Measurements from ENCODE around the gene PPBP.
A peak's percentile ranks its signal among the peaks of the same experiment; 100 is the strongest.

The PPBP gene

GRCh38 chr4:73948291-73948690 lies 39.7 kb downstream of the PPBP start:
- Histone ChIP-seq H2BK5ac (ENCODE audit: low read depth, low read length, poor library complexity, severe bottlenecking) (no peak overlapping the region), H3K14ac (ENCODE audit: low read length in 2 of 2) (no peak overlapping the region), H3K18ac (ENCODE audit: low read depth in 1 of 2, low read length in 2 of 2) (no peak overlapping the region), H3K9ac (ENCODE audit: low read length) (no peak overlapping the region), H3K23ac (ENCODE audit: low read length in 2 of 2) (no peak overlapping the region), H3K4me1 (ENCODE audit: control insufficient read depth, insufficient read depth, low read depth, low read length) (peaks cover 6% of the 10 kb centered on the region), H3K36me3 (ENCODE audit: control insufficient read depth in 1 of 2, insufficient read depth in 2 of 2, low read depth in 1 of 2, low read length in 2 of 2) (no peaks in the 10 kb centered on the region), H3K27me3 (ENCODE audit: control insufficient read depth in 1 of 2, insufficient read depth in 1 of 2, low read length in 2 of 2) (peaks cover 0 to 18% of the 10 kb centered on the region in 2 experiments), H2AFZ (ENCODE audit: low read depth, low read length) (no peak overlapping the region), H3K9me3 (ENCODE audit: control insufficient read depth, low read length) (no peaks in the 10 kb centered on the region), H3K4ac (ENCODE audit: low read depth in 1 of 2, low read length in 2 of 2) (no peak overlapping the region), H2BK12ac (ENCODE audit: low read length in 2 of 2) (no peak overlapping the region), H3K27ac (ENCODE audit: low read length, poor library complexity, severe bottlenecking) (no peak overlapping the region), H2BK15ac (ENCODE audit: low read depth, poor library complexity, severe bottlenecking) (no peak overlapping the region), H3K79me1 (replicated peaks; ENCODE audit: low read length, poor library complexity, severe bottlenecking) (no peaks in the 10 kb centered on the region), H3K4me3 (ENCODE audit: insufficient read depth in 1 of 2, low read depth in 1 of 2, low read length in 2 of 2) (no peak overlapping the region), H4K8ac (ENCODE audit: low read length) (no peak overlapping the region), H2AK5ac (ENCODE audit: low read length, severe bottlenecking) (no peak overlapping the region), H2BK120ac (ENCODE audit: low read depth, low read length) (no peak overlapping the region), H3K4me2 (ENCODE audit: low read length, poor library complexity, severe bottlenecking) (no peak overlapping the region), H4K91ac (ENCODE audit: low read length) (no peak overlapping the region)
- DNase-seq: no peak
- WGBS: no CpG with 5 or more reads among the region's 1 CpG

GRCh38 chr4:73947239-73947985 lies 40.6 kb downstream of the PPBP start:
- H3K4me2 ChIP-seq (ENCODE audit: low read length, poor library complexity, severe bottlenecking): no peak overlapping the region
- H3K27ac ChIP-seq (ENCODE audit: low read length, poor library complexity, severe bottlenecking): no peak overlapping the region
- 94% methylated on average over 2 of the region's 3 CpGs for WGBS
- no peak overlapping the region for H4K91ac ChIP-seq (ENCODE audit: low read length)
- H4K8ac ChIP-seq (ENCODE audit: low read length): no peak overlapping the region
- H3K4me1 ChIP-seq (ENCODE audit: control insufficient read depth, insufficient read depth, low read depth, low read length): peaks cover 6% of the 10 kb centered on the region
- no peak overlapping the region for H2BK12ac ChIP-seq (ENCODE audit: low read length in 2 of 2)
- no peaks in the 10 kb centered on the region for H3K36me3 ChIP-seq (ENCODE audit: control insufficient read depth in 1 of 2, insufficient read depth in 2 of 2, low read depth in 1 of 2, low read length in 2 of 2)
- no peak overlapping the region for H3K4me3 ChIP-seq (ENCODE audit: insufficient read depth in 1 of 2, low read depth in 1 of 2, low read length in 2 of 2)
- H2AK5ac ChIP-seq (ENCODE audit: low read length, severe bottlenecking): no peak overlapping the region
- H3K27me3 ChIP-seq (ENCODE audit: control insufficient read depth in 1 of 2, insufficient read depth in 1 of 2, low read length in 2 of 2): peaks cover 0 to 24% of the 10 kb centered on the region in 2 experiments
- H3K79me1 ChIP-seq (replicated peaks; ENCODE audit: low read length, poor library complexity, severe bottlenecking): no peaks in the 10 kb centered on the region
- no peak overlapping the region for H3K18ac ChIP-seq (ENCODE audit: low read depth in 1 of 2, low read length in 2 of 2)
- no peak overlapping the region for H3K23ac ChIP-seq (ENCODE audit: low read length in 2 of 2)
- H2BK120ac ChIP-seq (ENCODE audit: low read depth, low read length): no peak overlapping the region
- no peak overlapping the region for H2AFZ ChIP-seq (ENCODE audit: low read depth, low read length)
- no peak overlapping the region for H3K9ac ChIP-seq (ENCODE audit: low read length)
- no peak overlapping the region for H3K14ac ChIP-seq (ENCODE audit: low read length in 2 of 2)
- no peak overlapping the region for H3K4ac ChIP-seq (ENCODE audit: low read depth in 1 of 2, low read length in 2 of 2)
- no peak overlapping the region for H2BK5ac ChIP-seq (ENCODE audit: low read depth, low read length, poor library complexity, severe bottlenecking)
- no peaks in the 10 kb centered on the region for H3K9me3 ChIP-seq (ENCODE audit: control insufficient read depth, low read length)
- DNase-seq: no peak
- no peak overlapping the region for H2BK15ac ChIP-seq (ENCODE audit: low read depth, poor library complexity, severe bottlenecking)

GRCh38 chr4:73945674-73946449 lies 42.1 kb downstream of the PPBP start:
- no peak overlapping the region for H3K4me3 ChIP-seq (ENCODE audit: insufficient read depth in 1 of 2, low read depth in 1 of 2, low read length in 2 of 2)
- WGBS: 100% methylated on average over 2 of the region's 3 CpGs
- no peak overlapping the region for H3K14ac ChIP-seq (ENCODE audit: low read length in 2 of 2)
- H3K23ac ChIP-seq (ENCODE audit: low read length in 2 of 2): no peak overlapping the region
- H3K27me3 ChIP-seq (ENCODE audit: control insufficient read depth in 1 of 2, insufficient read depth in 1 of 2, low read length in 2 of 2): peaks cover 0 to 24% of the 10 kb centered on the region in 2 experiments
- H4K8ac ChIP-seq (ENCODE audit: low read length): no peak overlapping the region
- H3K79me1 ChIP-seq (replicated peaks; ENCODE audit: low read length, poor library complexity, severe bottlenecking): no peaks in the 10 kb centered on the region
- H2BK5ac ChIP-seq (ENCODE audit: low read depth, low read length, poor library complexity, severe bottlenecking): no peak overlapping the region
- H3K4me2 ChIP-seq (ENCODE audit: low read length, poor library complexity, severe bottlenecking): no peak overlapping the region
- H3K36me3 ChIP-seq (ENCODE audit: control insufficient read depth in 1 of 2, insufficient read depth in 2 of 2, low read depth in 1 of 2, low read length in 2 of 2): no peaks in the 10 kb centered on the region
- peaks cover 6% of the 10 kb centered on the region for H3K4me1 ChIP-seq (ENCODE audit: control insufficient read depth, insufficient read depth, low read depth, low read length)
- no peak overlapping the region for H3K4ac ChIP-seq (ENCODE audit: low read depth in 1 of 2, low read length in 2 of 2)
- no peaks in the 10 kb centered on the region for H3K9me3 ChIP-seq (ENCODE audit: control insufficient read depth, low read length)
- no peak overlapping the region for H3K27ac ChIP-seq (ENCODE audit: low read length, poor library complexity, severe bottlenecking)
- no peak overlapping the region for H2BK15ac ChIP-seq (ENCODE audit: low read depth, poor library complexity, severe bottlenecking)
- DNase-seq: no peak
- H2BK12ac ChIP-seq (ENCODE audit: low read length in 2 of 2): no peak overlapping the region
- H3K9ac ChIP-seq (ENCODE audit: low read length): no peak overlapping the region
- no peak overlapping the region for H2BK120ac ChIP-seq (ENCODE audit: low read depth, low read length)
- H3K18ac ChIP-seq (ENCODE audit: low read depth in 1 of 2, low read length in 2 of 2): no peak overlapping the region
- no peak overlapping the region for H4K91ac ChIP-seq (ENCODE audit: low read length)
- H2AFZ ChIP-seq (ENCODE audit: low read depth, low read length): no peak overlapping the region
- no peak overlapping the region for H2AK5ac ChIP-seq (ENCODE audit: low read length, severe bottlenecking)

- peaks cover 6% of the 10 kb centered on the region for H3K4me1 ChIP-seq (ENCODE audit: control insufficient read depth, insufficient read depth, low read depth, low read length)
- WGBS: 83% methylated on average over 4 of the region's 4 CpGs
- peaks cover 0 to 24% of the 10 kb centered on the region in 2 experiments for H3K27me3 ChIP-seq (ENCODE audit: control insufficient read depth in 1 of 2, insufficient read depth in 1 of 2, low read length in 2 of 2)
Measured at GRCh38 chr4:73945140-73945539, 42.9 kb downstream of the PPBP start.

More at GRCh38 chr4:73945140-73945539, 42.9 kb downstream of the PPBP start:
- H3K14ac ChIP-seq (ENCODE audit: low read length in 2 of 2): no peak overlapping the region
- H2BK12ac ChIP-seq (ENCODE audit: low read length in 2 of 2): no peak overlapping the region
- no peak for DNase-seq
- no peak overlapping the region for H2AK5ac ChIP-seq (ENCODE audit: low read length, severe bottlenecking)
- no peaks in the 10 kb centered on the region for H3K79me1 ChIP-seq (replicated peaks; ENCODE audit: low read length, poor library complexity, severe bottlenecking)
- no peak overlapping the region for H4K91ac ChIP-seq (ENCODE audit: low read length)
- no peak overlapping the region for H2BK120ac ChIP-seq (ENCODE audit: low read depth, low read length)
- no peak overlapping the region for H3K9ac ChIP-seq (ENCODE audit: low read length)
- no peak overlapping the region for H2BK5ac ChIP-seq (ENCODE audit: low read depth, low read length, poor library complexity, severe bottlenecking)
- no peak overlapping the region for H3K4me2 ChIP-seq (ENCODE audit: low read length, poor library complexity, severe bottlenecking)
- H3K27ac ChIP-seq (ENCODE audit: low read length, poor library complexity, severe bottlenecking): no peak overlapping the region
- H3K18ac ChIP-seq (ENCODE audit: low read depth in 1 of 2, low read length in 2 of 2): no peak overlapping the region
- no peaks in the 10 kb centered on the region for H3K9me3 ChIP-seq (ENCODE audit: control insufficient read depth, low read length)
- no peak overlapping the region for H3K23ac ChIP-seq (ENCODE audit: low read length in 2 of 2)
- H2AFZ ChIP-seq (ENCODE audit: low read depth, low read length): no peak overlapping the region
- no peaks in the 10 kb centered on the region for H3K36me3 ChIP-seq (ENCODE audit: control insufficient read depth in 1 of 2, insufficient read depth in 2 of 2, low read depth in 1 of 2, low read length in 2 of 2)
- H4K8ac ChIP-seq (ENCODE audit: low read length): no peak overlapping the region
- no peak overlapping the region for H3K4ac ChIP-seq (ENCODE audit: low read depth in 1 of 2, low read length in 2 of 2)
- H3K4me3 ChIP-seq (ENCODE audit: insufficient read depth in 1 of 2, low read depth in 1 of 2, low read length in 2 of 2): peak overlapping the region in 1 of 2 experiments; percentile 73
- no peak overlapping the region for H2BK15ac ChIP-seq (ENCODE audit: low read depth, poor library complexity, severe bottlenecking)
